Fibroblast of peridontal ligament (primary cell): Measurements from ENCODE around the gene AATF.

Experiments used
- DNase-seq: peaks from one replicate; pipeline ENCODE4 v3.0.0-alpha.2; 2010; ENCODE audit errors: extremely low read depth

Gene AATF

GRCh38 chr17:36941265-36942010, 7.3 kb upstream of the AATF start:
- no peak for DNase-seq

- DNase-seq = no peak
Observed at GRCh38 chr17:36942019-36942599, 6.6 kb upstream of the AATF start.

DNA sequence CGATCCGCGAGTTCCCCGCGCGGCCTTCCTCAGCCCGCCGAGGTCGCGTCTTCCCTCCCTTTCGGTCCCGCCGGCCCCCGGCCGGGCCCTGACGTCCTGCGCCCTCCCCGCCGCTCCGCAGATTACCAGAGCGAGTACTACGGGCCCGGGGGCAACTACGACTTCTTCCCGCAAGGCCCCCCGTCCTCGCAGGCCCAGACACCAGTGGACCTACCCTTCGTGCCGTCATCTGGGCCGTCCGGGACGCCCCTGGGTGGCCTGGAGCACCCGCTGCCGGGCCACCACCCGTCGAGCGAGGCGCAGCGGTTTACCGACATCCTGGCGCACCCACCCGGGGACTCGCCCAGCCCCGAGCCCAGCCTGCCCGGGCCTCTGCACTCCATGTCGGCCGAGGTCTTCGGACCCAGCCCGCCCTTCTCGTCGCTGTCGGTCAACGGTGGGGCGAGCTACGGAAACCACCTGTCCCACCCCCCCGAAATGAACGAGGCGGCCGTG, 6.1 kb upstream of the AATF start:
- DNase-seq = no peak

GRCh38 chr17:36943250-36944191, 5.2 kb upstream of the AATF start:
- peak; percentile 10 for DNase-seq

- no peak for DNase-seq
Observed at GRCh38 chr17:36944553-36944952, 4.2 kb upstream of the AATF start.

- no peak for DNase-seq
Observed at GRCh38 chr17:36945140-36945539, 3.6 kb upstream of the AATF start.

DNA sequence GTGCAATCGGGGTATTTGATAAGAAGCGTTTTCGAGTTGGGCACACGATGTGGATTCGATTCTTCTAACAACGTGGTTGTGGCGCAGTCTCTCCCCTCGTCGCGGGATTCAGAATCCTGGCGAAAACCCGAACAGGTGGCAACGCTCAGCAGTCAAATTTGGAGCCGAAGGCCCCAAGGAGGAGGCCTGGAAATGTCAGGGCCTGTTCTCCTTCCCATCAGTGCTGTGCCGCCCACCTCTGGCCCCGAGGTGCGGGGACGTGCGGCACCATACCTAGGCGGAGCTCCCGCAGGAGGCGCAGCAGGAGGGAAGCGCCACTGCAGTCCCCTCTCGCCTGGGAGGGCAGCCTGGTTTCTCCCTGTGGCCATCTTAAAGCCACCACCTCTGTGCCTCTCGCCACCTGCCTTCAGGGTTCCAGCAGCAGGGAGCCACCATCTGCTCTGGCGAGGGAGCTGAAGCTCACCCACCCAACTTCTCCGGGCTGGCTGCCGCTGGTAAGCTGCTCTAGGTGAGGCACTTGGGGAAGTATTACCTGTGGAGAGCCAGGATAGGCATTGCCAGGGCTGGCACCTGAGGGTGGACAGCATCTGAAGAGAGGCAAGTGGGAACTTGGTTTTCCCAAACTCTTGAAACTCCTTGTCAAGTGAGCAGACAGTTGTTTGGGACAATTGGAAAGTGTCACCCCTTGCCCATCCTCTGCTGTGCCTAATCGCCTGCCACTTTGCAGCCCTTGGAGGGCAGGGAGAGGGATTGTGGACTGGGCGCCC, 2.6 kb upstream of the AATF start:
- DNase-seq = no peak

- DNase-seq = no peak
Observed at GRCh38 chr17:36946726-36947091, 2.0 kb upstream of the AATF start.

GRCh38 chr17:36947922-36948716, 635 bp upstream of the AATF start:
- no peak for DNase-seq

DNA sequence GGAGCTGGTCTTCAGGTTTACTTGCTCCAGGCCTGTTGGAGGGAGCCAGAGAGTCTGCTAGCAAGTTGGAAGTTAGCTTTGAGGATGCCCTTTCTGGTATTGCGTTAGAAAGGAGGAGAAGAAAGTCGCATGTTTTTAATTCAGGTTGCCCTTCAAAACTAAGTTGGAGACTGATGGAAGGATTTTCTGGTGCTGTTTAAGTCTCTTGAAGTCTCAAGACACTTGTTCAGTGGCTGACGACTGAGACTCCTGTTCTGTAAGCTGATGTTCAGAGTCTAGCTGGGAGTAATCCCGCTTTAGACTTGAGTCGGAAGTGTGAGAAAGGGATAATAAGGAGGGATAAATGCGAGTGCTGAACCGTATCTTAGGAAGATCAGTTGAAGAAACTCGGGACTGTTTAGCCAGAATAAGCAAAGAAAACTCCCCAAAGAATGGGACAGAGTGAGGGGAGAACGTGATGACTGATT, 740 bp downstream of the AATF start:
- peak; percentile 57 for DNase-seq

- DNase-seq = no peak
Observed at GRCh38 chr17:36950027-36950426, 1.3 kb downstream of the AATF start.

- DNase-seq = no peak
Observed at GRCh38 chr17:36951084-36951789, 2.5 kb downstream of the AATF start.

- DNase-seq = no peak
Observed at GRCh38 chr17:36971508-36971907, 22.8 kb downstream of the AATF start.

DNA sequence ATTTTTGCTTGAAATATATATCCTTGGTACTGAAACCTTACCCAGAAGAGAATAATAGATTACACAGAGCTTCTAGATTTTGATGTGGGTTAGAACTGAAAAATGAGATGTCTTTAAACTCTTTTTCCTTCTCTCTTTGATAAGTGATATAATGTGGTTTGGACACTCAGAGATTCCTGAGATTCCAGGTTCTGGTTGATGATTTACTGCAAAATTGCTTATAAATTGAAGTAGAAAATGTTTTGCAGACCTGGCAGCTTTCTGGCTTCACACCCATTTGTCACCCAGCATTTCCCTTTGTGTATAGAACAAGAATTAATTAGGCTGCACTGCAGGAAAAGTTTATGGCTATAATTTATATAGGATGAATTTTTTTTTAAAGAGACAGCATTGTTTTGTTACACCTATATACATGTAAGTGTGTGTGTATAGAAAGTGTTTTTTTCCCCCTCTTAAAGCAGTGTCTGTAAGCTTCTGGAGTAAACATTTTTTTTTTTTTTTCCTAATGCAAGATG, 23.5 kb downstream of the AATF start:
- DNase-seq = no peak

- DNase-seq = no peak
Observed at GRCh38 chr17:36972905-36973304, 24.2 kb downstream of the AATF start.

- DNase-seq = no peak
Observed at GRCh38 chr17:36975922-36976515, 27.3 kb downstream of the AATF start.

DNA sequence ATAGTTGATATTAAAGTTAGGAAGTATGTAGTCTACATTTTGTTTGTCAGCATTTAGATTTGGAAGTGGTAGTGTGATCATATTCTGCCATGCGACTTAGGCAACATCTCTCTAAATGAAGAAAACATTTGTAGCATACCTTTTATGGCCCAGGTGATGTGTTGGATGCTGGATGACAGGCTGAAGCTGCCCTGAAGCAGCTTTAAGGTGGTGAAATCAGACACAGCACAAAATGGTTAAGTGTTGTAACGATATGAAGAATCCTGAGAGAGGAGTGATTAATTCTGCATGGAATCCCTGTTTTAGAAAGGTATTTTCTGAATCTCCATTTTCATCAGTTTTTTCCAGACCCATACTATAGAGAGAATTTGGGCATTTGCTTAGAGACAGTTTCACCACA, 28.3 kb downstream of the AATF start:
- no peak for DNase-seq

DNA sequence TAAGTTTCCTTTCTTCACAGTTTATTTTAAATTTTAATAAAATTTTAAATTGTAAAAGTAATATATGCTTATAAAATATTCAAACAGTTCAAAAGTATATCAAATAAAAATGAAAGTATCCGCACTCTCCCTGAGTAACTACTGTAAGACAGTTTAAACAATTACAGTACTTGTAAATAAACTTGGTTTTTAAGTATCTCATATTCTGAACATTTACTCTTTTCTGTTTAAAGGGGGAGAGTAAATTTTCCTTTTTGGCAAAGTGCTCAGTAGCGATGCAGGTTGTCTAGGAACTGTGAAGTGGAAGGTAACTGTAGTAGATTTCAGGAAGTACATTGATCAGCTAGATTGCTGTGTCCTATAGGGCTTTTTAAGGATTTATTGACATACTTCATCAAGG, 28.8 kb downstream of the AATF start:
- DNase-seq = no peak

GRCh38 chr17:36978810-36979564, 30.2 kb downstream of the AATF start:
- DNase-seq = no peak
